AG04450 (cell line): Measurements from ENCODE around the gene SHROOM4. TPM values are rescaled to one million over a fixed set of nuclear protein-coding genes. Genes with fewer than 3 reads are reported as not detected.

Experiments
- CTCF ChIA-PET: fragments of 300-600, 350-600 bp; formaldehyde crosslinking; extraction: SDS; loops from one replicate; lab custom pipeline; 2022; ENCODE audit warnings: antibody characterized with exemption, inconsistent platforms; lab: Charles Lee
- POLR2A ChIA-PET: fragments of 350-600 bp; formaldehyde crosslinking; extraction: SDS; loops from one replicate; lab custom pipeline; 2021; ENCODE audit warnings: antibody characterized with exemption, inconsistent platforms; lab: Yijun Ruan, JAX
- DNase-seq: peaks from one replicate; pipeline ENCODE4 v3.0.0-alpha.2; 2011; ENCODE audit warnings: low read depth, low spot score
- H3K27ac ChIP-seq: one replicate; pipeline ENCODE4 v1.5.1; 2012; ENCODE audit warnings: low read depth, low read length, control low read depth
- H3K27me3 ChIP-seq: one replicate; pipeline ENCODE4 v1.6.0; 2012; ENCODE audit warnings: low read length; ENCODE audit not compliant: control insufficient read depth, insufficient read depth
- H3K4me3 ChIP-seq: 2 replicates; pipeline ENCODE4 v1.5.1; 2011; ENCODE audit warnings: mild to moderate bottlenecking, low read depth, low read length, control low read depth
- H3K9me3 ChIP-seq: 2 replicates; pipeline ENCODE4 v1.5.1; 2012; ENCODE audit warnings: low read length; ENCODE audit not compliant: control insufficient read depth, insufficient read depth
- CTCF ChIP-seq: IDR thresholded peaks from 2 replicates; pipeline ENCODE4 v1.5.1; 2011; ENCODE audit warnings: low read depth, low read length, control low read depth, inconsistent platforms
- polyA plus RNA-seq: library from polyadenylated mRNA; depleted of rRNA; stranded (reverse); fragments of >200 nt; gene quantifications from 2 replicates; pipeline ENCODE4 v1.2.3, GENCODE V29; 2011

Gene SHROOM4
- polyA plus RNA-seq, 1 experiment, result 1.0 TPM

DNA sequence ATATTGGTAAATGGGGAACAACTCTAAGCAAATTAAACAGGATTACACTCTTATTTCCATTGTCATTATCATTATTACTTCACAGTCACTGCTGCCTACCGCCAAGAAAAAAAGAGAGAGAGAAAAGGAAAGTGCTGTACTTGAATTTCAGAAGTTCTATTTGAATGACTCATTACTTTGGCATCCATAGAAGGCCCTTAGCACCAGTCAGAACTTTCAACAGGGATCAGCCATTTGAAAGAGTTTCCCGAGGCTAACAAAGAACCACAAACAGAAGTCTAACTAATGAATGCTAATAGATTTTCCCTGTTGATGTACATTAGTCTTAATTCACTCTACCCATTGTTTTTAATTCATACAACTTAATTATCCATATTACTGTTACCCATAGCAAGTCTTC, 116.3 kb downstream of the SHROOM4 start:
- CTCF ChIA-PET, result no interaction called here
- Histone ChIP-seq H3K27ac (no peak overlapping the region), H3K9me3 (no peaks in the 10 kb centered on the region), H3K27me3 (no peaks in the 10 kb centered on the region), H3K4me3 (no peak overlapping the region)
- peak; percentile 43 for DNase-seq
- no peak for TF ChIP-seq CTCF
- POLR2A ChIA-PET, result no interaction called here

GRCh38 chrX:50691820-50692219, 122.2 kb downstream of the SHROOM4 start:
- peak; percentile 61 for TF ChIP-seq CTCF
- ChIA-PET POLR2A (no interaction called here), CTCF (interaction anchor here (0.6 to 1.8 kb wide), 36 partner anchors 8 to 345 kb away, joined by 3 to 58 read pairs (median 4); no protein-coding TSS in a partner anchor)
- DNase-seq, result peak; percentile 3
- H3K4me3 ChIP-seq, result no peak overlapping the region
- H3K27me3 ChIP-seq, result no peaks in the 10 kb centered on the region
- no peak overlapping the region for H3K27ac ChIP-seq
- no peaks in the 10 kb centered on the region for H3K9me3 ChIP-seq

- Histone ChIP-seq H3K4me3 (no peak overlapping the region), H3K27ac (no peak overlapping the region), H3K27me3 (no peaks in the 10 kb centered on the region), H3K9me3 (no peaks in the 10 kb centered on the region)
- ChIA-PET CTCF (no interaction called here), POLR2A (no interaction called here)
- DNase-seq, result no peak
- no peak for TF ChIP-seq CTCF
Measured at GRCh38 chrX:50684871-50685270, 129.1 kb downstream of the SHROOM4 start.

- DNase-seq, result no peak
- Histone ChIP-seq H3K4me3 (no peak overlapping the region), H3K9me3 (no peaks in the 10 kb centered on the region), H3K27me3 (no peaks in the 10 kb centered on the region), H3K27ac (no peak overlapping the region)
- peak; percentile 38 for TF ChIP-seq CTCF
- ChIA-PET CTCF (interaction anchor here (0.6 to 4.3 kb wide), 6 partner anchors 10 to 222 kb away, joined by 3 to 30 read pairs (median 4); no protein-coding TSS in a partner anchor), POLR2A (no interaction called here)
Measured at GRCh38 chrX:50680990-50681389, 133.0 kb downstream of the SHROOM4 start.

DNA sequence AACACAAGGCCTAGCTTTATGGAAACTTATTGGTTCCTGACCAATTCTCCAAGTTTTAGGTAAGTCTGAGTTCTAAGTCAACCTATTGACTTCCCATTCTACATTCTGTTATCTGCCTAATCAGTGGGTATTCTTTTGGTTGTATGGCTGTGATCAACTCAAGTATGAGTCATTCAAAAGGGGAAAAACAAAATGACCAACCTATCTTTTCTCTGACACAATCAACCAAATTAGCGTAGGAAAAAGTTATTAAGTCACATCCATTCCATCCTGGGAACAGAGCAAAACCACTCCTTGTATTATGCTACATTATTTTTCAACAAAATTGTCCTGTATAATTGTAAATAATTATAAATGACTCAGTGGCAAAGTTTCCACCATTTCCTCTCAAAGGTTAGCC, 136.2 kb downstream of the SHROOM4 start:
- H3K27me3 ChIP-seq, result no peaks in the 10 kb centered on the region
- TF ChIP-seq CTCF, result no peak
- POLR2A ChIA-PET, result no interaction called here
- no peak overlapping the region for H3K27ac ChIP-seq
- CTCF ChIA-PET, result interaction anchor here (1.1 kb wide), 1 partner anchor 14 kb away, joined by 5 read pairs; no protein-coding TSS in a partner anchor
- H3K9me3 ChIP-seq, result no peaks in the 10 kb centered on the region
- DNase-seq, result no peak
- H3K4me3 ChIP-seq, result no peak overlapping the region
